HL-60 (cell line): Measurements from ENCODE around the gene RALY.

Experiments used
- CTCF ChIP-seq: IDR thresholded peaks from one replicate; pipeline ENCODE4 v1.5.1; 2011; ENCODE audit warnings: low read length, control low read depth, inconsistent platforms; ENCODE audit not compliant: insufficient read depth
- GABPA ChIP-seq: IDR thresholded peaks from 2 replicates; pipeline ENCODE4 v1.6.1; 2012; ENCODE audit warnings: low read depth
- POLR2AphosphoS5 ChIP-seq: IDR thresholded peaks from 2 replicates; pipeline ENCODE4 v1.6.1; 2012; ENCODE audit warnings: low read depth
- REST ChIP-seq: IDR thresholded peaks from 2 replicates; pipeline ENCODE4 v1.6.1; 2012; ENCODE audit warnings: low read depth; ENCODE audit not compliant: insufficient replicate concordance

DNA sequence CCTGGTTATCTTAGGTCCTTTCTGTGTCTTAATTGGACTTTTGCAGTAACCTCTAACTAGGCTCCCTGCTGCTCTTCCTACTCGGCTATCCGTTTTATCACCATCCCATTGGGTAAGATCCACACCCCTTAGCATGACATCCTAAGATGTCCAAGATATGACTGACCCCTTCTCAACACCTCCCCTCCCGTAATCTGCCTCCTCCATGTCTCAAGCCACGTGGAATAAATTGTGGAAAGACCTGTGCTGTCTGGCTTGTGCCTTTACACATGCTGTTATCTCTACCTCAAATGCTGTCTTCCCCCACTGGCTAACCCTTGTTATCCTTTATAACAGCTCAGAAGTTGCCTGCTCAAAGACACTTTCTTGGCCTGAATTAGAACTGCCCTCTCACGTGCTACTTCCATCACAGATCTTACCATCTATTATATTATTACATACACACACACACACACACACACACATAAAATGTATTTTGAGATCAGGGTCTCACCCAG lies 91.9 kb downstream of the RALY start:
- TF ChIP-seq POLR2AphosphoS5 (no peak), CTCF (no peak), GABPA (no peak), REST (no peak)
